HG03460 (cell line): ENCODE results near the gene SLC25A42.
A peak's percentile ranks its signal among the peaks of the same experiment; 100 is the strongest.

ENCODE experiments used
- ATAC-seq: cut with Tn5 transposase; IDR thresholded peaks from one replicate; pipeline ENCODE4 v1.9.1; 2021; ENCODE audit not compliant: unreplicated experiment

Gene SLC25A42

DNA sequence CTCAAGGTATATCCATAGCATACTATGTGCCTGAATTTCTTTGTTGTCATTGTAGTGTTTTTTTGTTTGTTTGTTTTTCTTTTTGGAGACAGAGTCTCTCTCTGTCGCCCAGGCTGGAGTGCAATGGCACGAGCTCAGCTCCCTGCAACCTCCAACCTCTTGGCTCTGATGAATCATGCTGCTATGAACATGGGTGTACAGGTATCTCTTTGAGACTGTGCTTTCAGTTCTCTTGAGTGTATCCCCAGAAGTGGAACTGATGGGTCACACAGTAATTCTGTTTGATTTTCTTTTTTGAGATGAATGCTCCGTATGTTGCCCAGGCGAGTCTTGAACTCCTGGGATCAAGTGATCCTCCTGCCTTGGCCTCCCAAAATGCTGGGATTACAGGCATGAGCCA, 13.7 kb upstream of the SLC25A42 start:
- no peak for ATAC-seq

GRCh38 chr19:19050731-19051130, 13.1 kb upstream of the SLC25A42 start:
- ATAC-seq, result no peak

- no peak for ATAC-seq
Observed at GRCh38 chr19:19051478-19052213, 12.1 kb upstream of the SLC25A42 start.

DNA sequence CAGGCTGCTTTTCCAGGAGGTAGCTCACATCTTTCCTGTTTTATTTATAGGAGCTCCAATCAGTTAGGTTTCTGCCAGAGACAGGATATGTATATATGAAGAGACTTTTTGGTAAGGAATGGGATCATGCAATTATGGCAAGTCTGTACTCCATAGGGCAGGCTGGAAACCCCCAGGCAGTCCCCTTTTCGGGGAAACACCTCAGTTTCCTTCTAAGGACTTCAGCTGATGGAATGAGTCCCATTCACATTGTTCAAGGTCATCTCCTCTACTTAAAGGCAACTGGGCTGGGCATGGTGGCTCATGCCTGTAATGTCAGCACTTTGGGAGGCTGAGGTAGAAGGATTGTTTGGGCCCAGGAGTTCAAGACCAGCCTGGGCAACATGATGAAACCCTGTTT, 10.9 kb upstream of the SLC25A42 start:
- no peak for ATAC-seq

DNA sequence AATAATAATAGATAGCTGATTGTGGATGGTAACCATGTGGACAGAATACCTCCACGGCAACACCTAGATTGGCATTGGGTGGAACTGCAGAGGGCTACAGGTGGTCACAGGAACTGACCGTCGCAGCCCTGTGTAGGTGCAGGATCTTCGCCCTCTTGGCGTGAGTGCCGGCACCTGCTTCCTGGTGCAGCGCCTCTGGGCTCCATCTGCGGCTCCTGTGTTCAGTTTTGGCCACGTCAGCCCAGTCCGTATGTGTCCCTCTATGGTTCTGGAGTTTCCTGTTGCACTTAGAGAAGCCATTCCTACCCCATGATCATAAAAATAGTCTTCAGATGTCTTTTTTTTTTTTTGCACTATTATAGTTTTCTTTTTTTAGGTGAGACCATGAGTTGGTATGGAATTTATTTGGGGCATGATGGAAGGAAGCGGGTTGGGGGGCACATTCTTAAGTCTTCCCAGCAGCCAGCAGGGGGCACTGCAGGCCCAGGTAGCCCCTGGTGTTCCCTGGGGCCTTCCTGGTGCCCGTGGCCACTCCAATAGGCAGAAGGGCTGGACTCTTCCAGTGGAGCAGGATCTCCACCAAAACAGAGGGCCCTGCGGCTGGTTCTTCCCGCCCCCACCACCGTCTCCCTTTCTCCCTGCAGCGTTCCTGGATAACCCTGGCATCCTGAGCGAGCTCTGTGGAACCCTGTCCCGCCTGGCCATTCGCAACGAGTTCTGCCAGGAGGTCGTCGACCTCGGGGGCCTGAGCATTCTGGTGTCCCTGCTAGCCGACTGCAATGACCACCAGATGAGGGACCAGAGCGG, 10.1 kb upstream of the SLC25A42 start:
- no peak for ATAC-seq

GRCh38 chr19:19054315-19054938, 9.4 kb upstream of the SLC25A42 start:
- no peak for ATAC-seq

- ATAC-seq, result no peak
Observed at GRCh38 chr19:19054939-19055440, 8.8 kb upstream of the SLC25A42 start.

DNA sequence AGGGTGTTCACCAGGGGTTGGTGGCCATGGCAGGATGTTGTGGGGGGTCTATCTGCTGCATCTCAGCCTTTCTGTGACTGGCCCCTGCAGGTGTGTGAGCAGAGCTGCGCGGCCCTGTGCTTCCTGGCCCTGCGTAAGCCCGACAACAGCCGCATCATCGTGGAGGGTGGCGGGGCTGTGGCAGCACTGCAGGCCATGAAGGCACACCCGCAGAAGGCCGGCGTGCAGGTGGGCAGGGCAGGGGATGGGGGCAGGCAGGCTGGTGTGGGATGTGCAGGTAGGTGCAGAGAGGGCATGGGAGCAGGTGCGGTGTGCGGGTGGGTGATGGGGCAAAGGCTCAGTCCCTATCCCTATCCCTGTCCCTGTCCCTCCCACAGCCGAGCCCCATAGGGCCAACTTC, 8.1 kb upstream of the SLC25A42 start:
- ATAC-seq, result no peak

- no peak for ATAC-seq
Observed at GRCh38 chr19:19056636-19057275, 7.0 kb upstream of the SLC25A42 start.

DNA sequence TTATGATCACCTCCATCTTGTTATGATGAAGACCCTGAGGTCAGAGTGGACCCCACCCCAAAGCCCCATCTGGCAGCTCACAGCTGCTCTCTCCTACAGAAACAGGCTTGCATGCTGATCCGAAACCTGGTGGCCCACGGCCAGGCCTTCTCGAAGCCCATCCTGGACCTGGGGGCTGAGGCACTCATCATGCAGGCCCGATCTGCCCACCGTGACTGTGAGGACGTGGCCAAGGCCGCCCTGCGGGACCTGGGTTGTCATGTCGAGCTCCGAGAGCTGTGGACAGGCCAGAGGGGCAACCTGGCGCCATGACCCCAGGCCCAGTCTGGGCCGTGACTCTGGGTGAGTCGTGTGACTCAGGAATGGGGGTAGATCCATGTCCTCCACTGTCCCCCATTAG, 6.5 kb upstream of the SLC25A42 start:
- ATAC-seq, result no peak

- ATAC-seq, result no peak
Observed at GRCh38 chr19:19057720-19058119, 6.1 kb upstream of the SLC25A42 start.

GRCh38 chr19:19059018-19059836, 4.6 kb upstream of the SLC25A42 start:
- no peak for ATAC-seq

- ATAC-seq, result no peak
Observed at GRCh38 chr19:19059837-19060611, 3.8 kb upstream of the SLC25A42 start.

GRCh38 chr19:19061506-19061905, 2.3 kb upstream of the SLC25A42 start:
- ATAC-seq, result no peak

DNA sequence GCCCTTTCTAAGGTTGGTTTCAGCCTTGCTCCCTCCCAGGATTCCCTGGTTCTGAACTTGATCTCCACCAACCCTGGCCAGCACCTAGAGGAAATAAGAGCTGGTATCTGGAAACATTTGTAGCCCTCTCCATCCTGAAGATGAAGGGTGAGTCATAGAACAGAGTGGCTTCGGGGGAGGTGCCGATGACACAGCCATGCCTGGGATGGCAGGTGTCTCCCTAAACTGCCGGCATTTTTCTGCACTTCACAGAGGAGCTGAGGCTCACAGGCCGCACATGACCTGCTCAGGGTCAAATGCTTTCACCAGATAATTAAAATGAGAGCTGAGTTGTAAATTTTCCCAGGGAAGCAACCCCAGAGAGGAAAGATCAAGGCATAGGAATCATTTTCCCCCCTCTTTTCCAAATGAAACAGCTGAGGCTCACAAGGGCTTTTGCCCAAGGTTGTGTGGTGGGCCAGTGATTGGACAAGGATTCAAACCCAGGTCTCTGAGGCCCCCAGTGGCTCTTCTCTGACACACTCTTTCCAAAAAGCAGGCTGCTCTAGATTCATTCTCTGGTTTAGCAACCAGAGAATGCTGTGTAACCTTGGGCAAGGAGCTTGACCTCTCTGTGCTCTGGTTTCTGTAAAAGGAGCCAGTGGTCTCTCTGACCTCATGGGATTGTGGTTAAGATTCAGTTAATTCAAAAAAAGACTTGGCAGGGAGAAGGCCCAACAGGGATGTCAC, 1.2 kb upstream of the SLC25A42 start:
- ATAC-seq, result no peak

DNA sequence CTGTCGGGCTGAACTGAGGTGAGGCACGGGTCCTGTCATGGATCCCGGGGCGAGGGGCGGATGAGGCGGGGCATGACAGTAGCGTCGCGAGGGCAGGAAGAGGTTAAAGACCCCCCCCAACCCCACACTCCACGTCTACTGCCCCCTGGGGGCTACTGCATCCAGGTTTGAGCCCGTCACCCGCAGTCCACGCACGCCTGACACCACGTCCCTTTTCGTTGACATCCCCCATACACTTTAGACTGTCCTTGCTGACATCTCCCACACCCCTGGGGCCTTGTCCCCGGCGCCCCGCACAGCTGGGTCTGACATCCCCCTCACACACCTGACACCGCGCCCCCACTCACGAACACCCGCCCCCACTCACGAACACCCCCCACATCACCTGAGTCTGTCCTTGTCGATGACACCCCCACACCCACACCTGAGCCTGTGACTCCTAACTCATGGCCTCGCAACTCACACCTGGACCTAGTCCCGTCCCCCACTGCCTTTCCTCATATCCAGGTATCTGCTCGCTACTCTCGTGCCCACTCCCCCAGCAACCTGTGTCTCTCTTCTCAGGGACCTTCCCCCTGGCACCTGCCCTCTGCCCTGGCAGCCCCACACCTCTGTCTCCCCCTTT, 416 bp downstream of the SLC25A42 start:
- peak; percentile 2 for ATAC-seq

DNA sequence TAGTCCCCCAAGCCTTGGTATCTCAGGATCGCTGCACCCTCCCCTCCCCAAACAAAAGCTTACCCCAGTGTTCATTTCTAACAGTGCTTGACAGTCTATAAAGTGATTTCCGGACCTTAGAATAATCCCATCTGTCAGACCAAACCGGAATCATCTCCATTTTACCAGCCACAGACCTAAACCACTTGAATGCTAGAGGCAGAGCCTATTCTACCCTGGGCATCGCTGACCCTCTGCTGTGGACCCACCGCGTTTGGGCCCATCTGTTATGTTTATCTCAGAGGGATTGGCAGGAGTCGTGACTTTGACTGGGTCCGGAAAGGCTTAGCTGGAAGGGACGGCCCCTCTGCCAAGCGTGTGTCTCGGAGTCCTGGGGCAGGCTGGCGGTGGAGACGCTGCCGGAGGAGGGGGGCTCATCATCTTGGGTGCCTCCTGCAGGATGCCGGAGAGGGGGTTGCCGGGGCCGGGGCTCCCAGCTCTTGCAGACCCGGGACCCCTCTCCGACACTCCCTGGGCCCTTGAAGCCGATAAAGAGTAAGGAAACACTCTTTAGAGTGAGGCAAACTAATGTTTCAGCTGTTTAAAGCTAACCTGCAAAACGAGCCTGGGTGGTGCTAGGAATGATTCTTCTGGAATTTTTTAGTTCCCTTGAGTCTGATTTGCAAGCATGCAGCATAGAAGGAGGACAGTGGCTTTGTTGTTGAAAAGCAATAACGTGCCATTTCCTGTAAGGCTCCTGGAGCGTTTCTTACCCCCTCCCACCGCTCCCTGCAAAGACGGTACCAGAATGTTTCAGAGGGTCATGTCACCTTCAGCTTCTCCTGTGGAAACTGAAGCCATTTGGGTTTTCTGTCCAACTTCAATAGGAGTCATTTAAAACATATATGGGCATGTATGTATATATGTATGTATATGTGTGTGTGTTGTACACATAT, 1.3 kb downstream of the SLC25A42 start:
- ATAC-seq, result no peak
